Measurements from ENCODE around the gene APBB2.

GRCh38 chr4:40890199-40890598 is 324.1 kb downstream of the APBB2 start:
- TF ChIP-seq HDAC6 (IDR thresholded peaks at IDR 0.05; ENCODE audit: low read depth, low read length) (no peak), CTCF (IDR thresholded peaks at IDR 0.05; ENCODE audit: control extremely low read depth in 1 of 3, insufficient read depth in 1 of 3, low read depth in 1 of 3, low read length in 3 of 3) (no peak), SRF (IDR thresholded peaks at IDR 0.05; ENCODE audit: low read depth, low read length) (no peak), SIX5 (IDR thresholded peaks at IDR 0.05; ENCODE audit: low read depth, low read length) (no peak), RFX5 (IDR thresholded peaks at IDR 0.05; ENCODE audit: borderline replicate concordance, low read depth, low read length) (no peak), EZH2 (IDR thresholded peaks at IDR 0.05; ENCODE audit: low read depth, low read length, severe bottlenecking) (no peak)

Measured in H1 (cell line).